Midbrain (tissue), 1 donor: Measurements from ENCODE around the gene RGS12.

Source experiments
- DNase-seq: peaks from one replicate; lab custom pipeline; 2025; lab: John Stamatoyannopoulos, UW

The RGS12 gene

GRCh38 chr4:3254302-3255131, 38.3 kb upstream of the RGS12 start:
- DNase-seq, result no peak

- DNase-seq, result no peak
Observed at GRCh38 chr4:3255611-3256186, 37.1 kb upstream of the RGS12 start.

GRCh38 chr4:3256230-3257102, 36.4 kb upstream of the RGS12 start:
- no peak for DNase-seq

GRCh38 chr4:3257103-3257555, 35.7 kb upstream of the RGS12 start:
- no peak for DNase-seq

- no peak for DNase-seq
Observed at GRCh38 chr4:3257556-3258482, 35.0 kb upstream of the RGS12 start.

- DNase-seq, result no peak
Observed at GRCh38 chr4:3261411-3262207, 31.2 kb upstream of the RGS12 start.

GRCh38 chr4:3262208-3263052, 30.4 kb upstream of the RGS12 start:
- DNase-seq, result no peak

GRCh38 chr4:3263053-3263875, 29.6 kb upstream of the RGS12 start:
- DNase-seq, result no peak

GRCh38 chr4:3263876-3264193, 29.0 kb upstream of the RGS12 start:
- DNase-seq, result no peak

GRCh38 chr4:3266076-3266475, 26.7 kb upstream of the RGS12 start:
- no peak for DNase-seq

- no peak for DNase-seq
Observed at GRCh38 chr4:3267576-3268394, 25.0 kb upstream of the RGS12 start.

- DNase-seq, result no peak
Observed at GRCh38 chr4:3268395-3269104, 24.3 kb upstream of the RGS12 start.

GRCh38 chr4:3269105-3269927, 23.5 kb upstream of the RGS12 start:
- no peak for DNase-seq

- peak; percentile 18 for DNase-seq
Observed at GRCh38 chr4:3269991-3270611, 22.7 kb upstream of the RGS12 start.

GRCh38 chr4:3271131-3271530, 21.7 kb upstream of the RGS12 start:
- no peak for DNase-seq

- peak; percentile 39 for DNase-seq
Observed at GRCh38 chr4:3276986-3277385, 15.8 kb upstream of the RGS12 start.
